HUES64 (cell line): ENCODE results near the gene OPRD1.

Source experiments
- H3K27ac ChIP-seq: 2 replicates; pipeline ENCODE4 v1.7.0; 2013; ENCODE audit warnings: low read depth, low read length, inconsistent platforms
- H3K27me3 ChIP-seq: 2 replicates; pipeline ENCODE4 v1.6.1; 2013; ENCODE audit warnings: mild to moderate bottlenecking, low read length; ENCODE audit not compliant: insufficient read depth
- H3K36me3 ChIP-seq: 2 replicates; pipeline ENCODE4 v1.6.1; 2013; ENCODE audit warnings: mild to moderate bottlenecking, low read length; ENCODE audit not compliant: insufficient read depth
- H3K4me1 ChIP-seq: 2 replicates; pipeline ENCODE4 v1.6.1; 2013; ENCODE audit warnings: mild to moderate bottlenecking, low read length, moderate library complexity; ENCODE audit not compliant: insufficient read depth
- H3K4me3 ChIP-seq: 2 replicates; pipeline ENCODE4 v1.5.1; 2013; ENCODE audit warnings: mild to moderate bottlenecking, low read length, moderate library complexity
- H3K9ac ChIP-seq: 2 replicates; pipeline ENCODE4 v1.6.1; 2013; ENCODE audit warnings: mild to moderate bottlenecking, low read depth, low read length
- H3K9me3 ChIP-seq: 2 replicates; pipeline ENCODE4 v1.6.1; 2013; ENCODE audit warnings: low read depth, low read length; ENCODE audit not compliant: insufficient read depth
- WGBS: fragments of 150-250, 120-280 bp; methylation state at CpG from one replicate; pipeline ENCODE4 v1.1.7; 2013; ENCODE audit warnings: missing lambda C conversion rate; 5-methylcytosine and 5-hydroxymethylcytosine counted together

Gene OPRD1

GRCh38 chr1:28887419-28887834 lies 75.5 kb downstream of the OPRD1 start:
- Histone ChIP-seq H3K36me3 (no peaks in the 10 kb centered on the region), H3K4me1 (peaks cover 33% of the 10 kb centered on the region), H3K27me3 (peaks cover 12% of the 10 kb centered on the region; the same call in 1 of the 2 replicates), H3K4me3 (peak overlapping the region; percentile 78), H3K9me3 (no peaks in the 10 kb centered on the region), H3K9ac (0 out of 2 replicates have a peak overlapping the region, but pooled peaks have one; percentile 17), H3K27ac (no peak overlapping the region)
- whole genome bisulfite sequencing = under 1% methylated on average over 41 of the region's 41 CpGs

- Histone ChIP-seq H3K9ac (no peak overlapping the region), H3K36me3 (no peaks in the 10 kb centered on the region), H3K4me3 (peak overlapping the region; percentile 78), H3K27ac (no peak overlapping the region), H3K27me3 (peaks cover 12% of the 10 kb centered on the region; the same call in 1 of the 2 replicates), H3K4me1 (peaks cover 33% of the 10 kb centered on the region), H3K9me3 (no peaks in the 10 kb centered on the region)
- WGBS = 25% methylated on average over 20 of the region's 24 CpGs
Observed at GRCh38 chr1:28887835-28888682, 76.1 kb downstream of the OPRD1 start.

- 97% methylated on average over 7 of the region's 7 CpGs for WGBS
- Histone ChIP-seq H3K4me3 (no peak overlapping the region), H3K9me3 (no peaks in the 10 kb centered on the region), H3K36me3 (no peaks in the 10 kb centered on the region), H3K27ac (no peak overlapping the region), H3K27me3 (peaks cover 12% of the 10 kb centered on the region; the same call in 1 of the 2 replicates), H3K9ac (no peak overlapping the region), H3K4me1 (peaks cover 25% of the 10 kb centered on the region)
Observed at GRCh38 chr1:28888915-28889314, 76.9 kb downstream of the OPRD1 start.

- no peaks in the 10 kb centered on the region for H3K36me3 ChIP-seq
- H3K27ac ChIP-seq = no peak overlapping the region
- H3K4me1 ChIP-seq = peaks cover 20% of the 10 kb centered on the region
- H3K9ac ChIP-seq = no peak overlapping the region
- no peaks in the 10 kb centered on the region for H3K9me3 ChIP-seq
- H3K27me3 ChIP-seq = peaks cover 12% of the 10 kb centered on the region; the same call in 1 of the 2 replicates
- H3K4me3 ChIP-seq = no peak overlapping the region
- WGBS = 91% methylated on average over 5 of the region's 5 CpGs
Observed at GRCh38 chr1:28889357-28889756, 77.4 kb downstream of the OPRD1 start.

- Histone ChIP-seq H3K27ac (no peak overlapping the region), H3K36me3 (no peaks in the 10 kb centered on the region), H3K27me3 (peaks cover 12% of the 10 kb centered on the region; the same call in 1 of the 2 replicates), H3K9ac (no peak overlapping the region), H3K9me3 (no peaks in the 10 kb centered on the region), H3K4me3 (no peak overlapping the region), H3K4me1 (peaks cover 12% of the 10 kb centered on the region)
- WGBS = 90% methylated on average over 8 of the region's 8 CpGs
Observed at GRCh38 chr1:28890435-28890834, 78.5 kb downstream of the OPRD1 start.

GRCh38 chr1:28890836-28891235 lies 78.9 kb downstream of the OPRD1 start:
- Histone ChIP-seq H3K4me1 (peaks cover 8% of the 10 kb centered on the region), H3K9ac (no peak overlapping the region), H3K4me3 (no peak overlapping the region), H3K9me3 (no peaks in the 10 kb centered on the region), H3K27ac (no peak overlapping the region), H3K27me3 (peaks cover 12% of the 10 kb centered on the region; the same call in 1 of the 2 replicates), H3K36me3 (no peaks in the 10 kb centered on the region)
- WGBS = 90% methylated on average over 2 of the region's 2 CpGs

GRCh38 chr1:28891256-28891655 lies 79.3 kb downstream of the OPRD1 start:
- H3K4me3 ChIP-seq = no peak overlapping the region
- H3K4me1 ChIP-seq = peaks cover 3% of the 10 kb centered on the region; the same call in 1 of the 2 replicates
- no peaks in the 10 kb centered on the region for H3K36me3 ChIP-seq
- no peak overlapping the region for H3K9ac ChIP-seq
- no peaks in the 10 kb centered on the region for H3K9me3 ChIP-seq
- 94% methylated on average over 2 of the region's 2 CpGs for WGBS
- H3K27me3 ChIP-seq = peaks cover 12% of the 10 kb centered on the region; the same call in 1 of the 2 replicates
- H3K27ac ChIP-seq = no peak overlapping the region

GRCh38 chr1:28893403-28894102 lies 81.6 kb downstream of the OPRD1 start:
- 66% methylated on average over 8 of the region's 8 CpGs for WGBS
- Histone ChIP-seq H3K27ac (no peak overlapping the region), H3K9ac (no peak overlapping the region), H3K9me3 (no peaks in the 10 kb centered on the region), H3K27me3 (0 out of 2 replicates have a peak, but pooled peaks cover 4% of the 10 kb centered on the region), H3K4me1 (no peaks in the 10 kb centered on the region), H3K4me3 (no peak overlapping the region), H3K36me3 (no peaks in the 10 kb centered on the region)

GRCh38 chr1:28894785-28895184 lies 82.8 kb downstream of the OPRD1 start:
- no peaks in the 10 kb centered on the region for H3K9me3 ChIP-seq
- no peak overlapping the region for H3K27ac ChIP-seq
- H3K4me1 ChIP-seq = no peaks in the 10 kb centered on the region
- 89% methylated on average over 2 of the region's 2 CpGs for WGBS
- H3K9ac ChIP-seq = no peak overlapping the region
- no peaks in the 10 kb centered on the region for H3K36me3 ChIP-seq
- H3K4me3 ChIP-seq = no peak overlapping the region
- no peaks in the 10 kb centered on the region for H3K27me3 ChIP-seq

GRCh38 chr1:28895896-28896608 lies 84.1 kb downstream of the OPRD1 start:
- no CpG with 5 or more reads among the region's 4 CpGs for WGBS
- H3K27ac ChIP-seq = no peak overlapping the region
- no peak overlapping the region for H3K4me3 ChIP-seq
- no peaks in the 10 kb centered on the region for H3K9me3 ChIP-seq
- H3K27me3 ChIP-seq = no peaks in the 10 kb centered on the region
- no peaks in the 10 kb centered on the region for H3K4me1 ChIP-seq
- no peak overlapping the region for H3K9ac ChIP-seq
- H3K36me3 ChIP-seq = no peaks in the 10 kb centered on the region

GRCh38 chr1:28896609-28896986 lies 84.6 kb downstream of the OPRD1 start:
- H3K27me3 ChIP-seq = no peaks in the 10 kb centered on the region
- H3K9me3 ChIP-seq = no peaks in the 10 kb centered on the region
- no peak overlapping the region for H3K9ac ChIP-seq
- no peaks in the 10 kb centered on the region for H3K4me1 ChIP-seq
- 89% methylated on average over 3 of the region's 3 CpGs for WGBS
- no peak overlapping the region for H3K27ac ChIP-seq
- H3K36me3 ChIP-seq = no peaks in the 10 kb centered on the region
- no peak overlapping the region for H3K4me3 ChIP-seq
